MG63 (cell line): ENCODE data around the gene TARP.
"Not testable (repeated sequence)": the region's sequence is repeated elsewhere in the genome, so short reads cannot be mapped to it uniquely, and the experiment has no call there.

Experiments
- DNase-seq: peaks from one replicate; pipeline ENCODE4 v3.0.0-alpha.2; 2020
- H3K27me3 ChIP-seq: fragments of 250-450 bp; sonication (Bioruptor Pico); 2 replicates; pipeline ENCODE4 v1.5.1; 2020; ENCODE audit warnings: mild to moderate bottlenecking, moderate library complexity
- H3K36me3 ChIP-seq: fragments of 250-450 bp; sonication (Bioruptor Pico); 2 replicates; pipeline ENCODE4 v1.5.1; 2020; ENCODE audit warnings: mild to moderate bottlenecking, moderate library complexity
- H3K4me3 ChIP-seq: fragments of 250-450 bp; sonication (Bioruptor Pico); 2 replicates; pipeline ENCODE4 v1.5.1; 2020; ENCODE audit warnings: mild to moderate bottlenecking, moderate library complexity
- H3K9me3 ChIP-seq: fragments of 250-450 bp; sonication (Bioruptor Pico); 2 replicates; pipeline ENCODE4 v1.5.1; 2020; ENCODE audit warnings: mild to moderate bottlenecking, moderate library complexity

Gene TARP

DNA sequence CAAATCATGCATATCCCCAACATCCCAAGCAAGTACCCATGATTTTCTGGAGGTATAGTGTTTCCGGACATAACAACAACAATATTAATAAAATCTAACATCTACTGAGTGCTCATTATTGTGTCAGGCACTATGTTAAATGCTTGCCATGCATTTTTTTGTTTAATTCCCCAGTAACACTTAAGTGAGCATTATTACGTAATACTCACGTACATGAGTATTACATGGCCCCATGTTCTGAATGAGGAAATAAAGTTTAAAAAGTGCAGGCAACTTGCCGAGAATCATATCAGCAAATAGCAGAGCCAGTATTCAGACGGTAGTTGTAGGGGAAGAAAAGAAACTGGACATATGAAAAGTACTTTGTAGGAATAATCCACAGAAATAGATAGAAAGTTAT lies 30.1 kb downstream of the TARP start:
- not testable (repeated sequence) for DNase-seq, H3K4me3 ChIP-seq, H3K9me3 ChIP-seq, H3K27me3 ChIP-seq, H3K36me3 ChIP-seq

DNA sequence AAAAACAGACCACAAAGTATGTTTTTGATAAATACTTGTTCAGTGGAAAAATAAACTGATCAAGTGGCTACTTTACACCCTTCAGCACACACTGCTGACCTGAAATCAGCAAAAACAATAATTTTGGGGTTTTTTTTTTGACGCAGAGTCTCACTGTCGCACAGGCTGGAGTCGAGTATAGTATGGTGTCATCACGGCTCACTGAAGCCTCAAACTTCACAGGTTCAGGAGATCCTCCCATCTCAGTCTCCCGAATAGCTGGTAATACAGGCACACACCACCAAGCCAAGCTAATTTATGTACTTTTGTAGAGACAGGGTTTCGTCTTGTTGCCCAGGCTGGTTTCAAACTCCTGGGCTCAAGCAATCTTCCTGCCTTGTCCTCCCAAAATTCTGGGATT lies 30.6 kb downstream of the TARP start:
- Histone ChIP-seq H3K36me3 (no peaks in the 10 kb centered on the region), H3K9me3 (no peaks in the 10 kb centered on the region), H3K4me3 (no peak overlapping the region), H3K27me3 (no peaks in the 10 kb centered on the region)
- DNase-seq: no peak

DNA sequence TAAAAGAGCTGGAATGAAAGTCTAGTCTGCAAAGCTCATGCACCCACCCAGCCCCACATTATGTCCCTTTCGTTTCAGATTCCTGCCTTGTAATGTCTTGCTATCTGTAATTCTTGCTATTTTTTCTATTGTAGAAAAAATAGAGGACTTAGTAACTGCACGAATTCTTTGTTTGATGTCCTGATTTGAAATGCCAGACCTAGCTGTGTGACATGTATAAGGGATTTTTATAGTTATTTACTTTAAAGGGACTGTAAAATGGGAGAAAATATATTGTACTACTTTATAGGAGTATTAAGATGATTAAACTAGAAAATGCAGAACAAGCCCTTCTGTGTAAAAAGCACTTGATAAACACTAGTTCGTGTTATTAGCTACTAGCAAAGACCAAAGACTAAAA lies 32.4 kb downstream of the TARP start:
- no peaks in the 10 kb centered on the region for H3K36me3 ChIP-seq
- DNase-seq: no peak
- no peaks in the 10 kb centered on the region for H3K9me3 ChIP-seq
- H3K27me3 ChIP-seq: no peaks in the 10 kb centered on the region
- H3K4me3 ChIP-seq: no peak overlapping the region

DNA sequence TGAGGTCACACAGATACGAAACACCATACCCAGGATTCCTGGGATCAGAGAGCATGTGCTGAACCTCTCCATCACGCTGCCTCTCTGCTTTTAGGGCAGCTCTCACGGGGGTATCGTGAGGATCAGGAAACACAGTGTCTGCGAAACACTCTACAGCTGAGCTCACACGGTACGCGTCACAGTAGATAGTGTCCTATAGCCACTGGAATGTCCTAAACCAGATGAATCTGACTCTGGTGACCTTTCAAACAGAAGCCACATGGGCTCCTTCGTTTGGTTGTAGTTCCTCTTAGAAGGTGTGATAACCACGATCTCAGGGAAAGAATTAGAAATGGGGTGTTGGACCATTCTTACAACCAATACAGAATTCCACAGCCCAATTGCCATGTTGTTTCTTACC lies 34.3 kb downstream of the TARP start:
- H3K4me3 ChIP-seq, H3K27me3 ChIP-seq, DNase-seq: not testable (repeated sequence)

DNA sequence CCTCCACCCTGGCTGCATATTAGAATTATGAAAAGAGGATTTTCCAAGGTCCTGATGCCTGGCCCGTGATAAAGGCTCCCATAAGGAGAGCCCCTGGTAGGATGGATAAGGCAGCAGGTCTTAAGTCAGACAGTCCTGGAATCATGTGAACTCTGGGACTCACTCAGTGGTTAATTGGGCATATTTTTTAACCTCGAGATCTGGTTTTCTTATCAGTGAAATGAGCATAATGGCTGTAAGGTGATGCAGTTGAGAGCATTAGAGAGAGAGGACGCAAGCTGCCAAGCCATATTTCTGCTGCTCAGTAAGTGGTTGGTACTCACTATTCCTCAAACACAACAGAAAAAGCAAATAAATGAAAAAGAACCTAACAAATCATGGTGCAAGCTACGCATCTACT lies 37.8 kb downstream of the TARP start:
- H3K27me3 ChIP-seq: no peaks in the 10 kb centered on the region

More for the DNA sequence above, 34.3 kb downstream of the TARP start:
- H3K36me3 ChIP-seq, H3K9me3 ChIP-seq: not testable (repeated sequence)

DNA sequence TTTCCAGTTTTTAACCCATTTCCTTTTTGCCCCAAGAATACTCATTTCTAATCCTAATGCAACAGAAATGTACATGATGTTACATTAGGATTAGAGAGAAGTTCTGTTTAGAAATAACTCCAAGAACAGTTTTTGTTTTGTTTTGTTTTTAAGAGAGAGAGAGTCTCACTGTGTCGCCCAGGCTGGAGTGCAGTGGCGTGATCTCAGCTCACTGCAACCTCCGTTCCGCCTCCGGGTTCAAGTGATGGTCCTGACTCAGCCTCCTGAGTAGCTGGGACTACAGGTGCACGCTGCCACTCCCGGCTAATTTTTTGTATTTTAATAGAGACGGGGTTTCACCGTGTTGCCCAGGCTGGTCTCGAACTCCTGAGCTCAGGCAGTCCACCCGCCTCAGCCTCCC lies 38.7 kb downstream of the TARP start:
- H3K4me3 ChIP-seq, H3K9me3 ChIP-seq, DNase-seq, H3K27me3 ChIP-seq, H3K36me3 ChIP-seq: not testable (repeated sequence)

More for the DNA sequence above, 37.8 kb downstream of the TARP start:
- no peak for DNase-seq
- Histone ChIP-seq H3K4me3 (no peak overlapping the region), H3K36me3 (no peaks in the 10 kb centered on the region; the same call in 1 of the 2 replicates), H3K9me3 (no peaks in the 10 kb centered on the region)

DNA sequence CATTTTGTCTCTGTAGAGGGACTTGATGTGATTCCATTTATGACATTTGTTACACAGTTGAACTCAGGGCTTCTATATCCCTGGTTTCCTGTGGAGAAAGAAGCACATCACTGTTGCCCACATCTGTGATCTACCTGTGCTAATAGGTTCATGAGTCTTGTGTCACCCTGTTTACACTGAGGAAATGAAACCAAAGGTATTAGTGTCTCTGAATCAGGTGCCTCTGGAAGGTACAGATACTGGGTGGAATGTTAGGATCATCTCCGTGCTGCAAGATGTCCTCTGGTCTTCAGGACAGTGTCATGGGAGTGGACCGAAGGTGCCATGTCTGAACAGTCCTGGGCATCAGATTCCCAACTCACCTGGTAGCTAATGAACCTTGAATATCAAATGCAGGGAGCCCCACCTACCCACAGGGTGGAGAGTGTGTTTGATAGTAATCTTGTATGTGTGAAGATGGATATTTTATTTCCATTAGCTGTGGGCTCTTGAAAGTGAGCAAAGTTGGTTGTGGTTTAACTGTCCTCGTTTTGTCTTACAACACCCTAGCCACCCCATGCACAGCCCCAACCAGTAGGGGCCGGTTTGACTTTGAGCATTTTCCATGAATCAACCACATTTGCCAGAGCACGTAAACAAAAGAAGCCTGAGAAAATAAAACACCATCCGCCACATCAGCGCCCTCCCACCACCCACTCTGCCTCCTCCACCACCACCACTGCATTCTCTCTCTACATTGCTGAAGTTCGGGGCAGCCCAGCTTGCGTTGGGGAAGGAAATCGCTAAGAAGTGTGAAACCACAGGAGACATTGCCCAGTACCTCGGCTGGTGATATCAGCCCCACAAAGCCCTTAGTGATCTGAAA lies 40.7 kb downstream of the TARP start:
- H3K9me3 ChIP-seq: no peaks in the 10 kb centered on the region
- H3K27me3 ChIP-seq: no peaks in the 10 kb centered on the region
- H3K4me3 ChIP-seq: no peak overlapping the region
- no peak for DNase-seq
- peaks cover 6% of the 10 kb centered on the region for H3K36me3 ChIP-seq

DNA sequence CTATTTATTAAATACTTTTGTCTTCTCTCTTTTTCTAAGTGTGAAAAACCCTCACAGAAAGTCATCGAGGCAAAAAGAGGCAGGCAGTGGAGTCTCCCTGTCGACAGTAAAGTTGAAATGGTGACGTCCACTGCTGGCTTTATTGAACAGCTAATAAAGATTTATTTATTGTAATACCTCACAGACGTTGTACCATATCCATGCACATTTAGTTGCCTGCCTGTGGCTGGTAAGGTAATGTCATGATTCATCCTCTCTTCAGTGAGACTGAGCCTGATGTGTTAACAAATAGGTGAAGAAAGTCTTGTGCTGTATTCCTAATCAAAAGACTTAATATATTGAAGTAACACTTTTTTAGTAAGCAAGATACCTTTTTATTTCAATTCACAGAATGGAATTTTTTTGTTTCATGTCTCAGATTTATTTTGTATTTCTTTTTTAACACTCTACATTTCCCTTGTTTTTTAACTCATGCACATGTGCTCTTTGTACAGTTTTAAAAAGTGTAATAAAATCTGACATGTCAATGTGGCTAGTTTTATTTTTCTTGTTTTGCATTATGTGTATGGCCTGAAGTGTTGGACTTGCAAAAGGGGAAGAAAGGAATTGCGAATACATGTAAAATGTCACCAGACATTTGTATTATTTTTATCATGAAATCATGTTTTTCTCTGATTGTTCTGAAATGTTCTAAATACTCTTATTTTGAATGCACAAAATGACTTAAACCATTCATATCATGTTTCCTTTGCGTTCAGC lies 43.4 kb downstream of the TARP start:
- peaks cover 6% of the 10 kb centered on the region for H3K36me3 ChIP-seq
- DNase-seq: no peak
- no peaks in the 10 kb centered on the region for H3K9me3 ChIP-seq

DNA sequence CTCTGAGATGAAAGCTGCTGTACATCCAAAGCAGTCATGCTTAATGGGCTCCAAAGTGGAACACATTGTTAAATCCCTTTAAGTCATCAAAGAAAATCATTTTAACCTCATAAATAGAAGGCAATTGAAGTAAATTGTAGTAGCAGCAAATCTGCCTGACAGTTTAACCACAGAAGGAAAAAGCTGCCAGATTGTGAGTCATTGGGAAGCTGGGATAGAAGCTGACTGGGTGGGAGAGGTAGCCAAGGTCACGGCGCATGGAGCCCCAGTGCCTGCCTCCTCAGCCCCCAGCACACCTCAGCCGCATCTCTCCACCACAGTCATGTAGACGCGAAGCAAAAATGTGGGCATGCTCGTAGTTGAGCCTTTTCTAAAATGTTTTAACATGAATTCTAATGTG lies 44.0 kb downstream of the TARP start:
- DNase-seq: peak; percentile 31

More for the DNA sequence above, 43.4 kb downstream of the TARP start:
- H3K27me3 ChIP-seq: no peaks in the 10 kb centered on the region
- no peak overlapping the region for H3K4me3 ChIP-seq

DNA sequence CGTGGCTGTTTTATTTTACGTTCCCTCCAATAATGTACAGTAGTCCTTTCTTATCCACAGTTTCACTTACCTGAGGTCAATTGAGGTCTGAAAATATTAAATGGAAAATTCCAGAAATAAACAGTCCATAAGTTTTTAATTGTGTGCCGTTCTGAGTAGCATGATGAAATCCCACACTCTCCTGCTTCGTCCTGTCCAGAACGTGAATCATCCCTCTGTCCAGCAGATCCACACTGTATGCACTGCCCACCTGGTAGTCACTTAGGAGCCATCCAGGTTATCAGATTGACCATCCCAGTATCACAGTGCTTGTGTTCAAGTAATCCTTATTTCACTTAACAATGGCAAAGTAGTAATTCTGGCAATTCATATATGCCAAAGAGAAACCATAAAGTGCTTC lies 49.0 kb downstream of the TARP start:
- H3K4me3 ChIP-seq: no peak overlapping the region
- H3K9me3 ChIP-seq: no peaks in the 10 kb centered on the region
- no peaks in the 10 kb centered on the region for H3K27me3 ChIP-seq
- no peak for DNase-seq
- peaks cover 28% of the 10 kb centered on the region for H3K36me3 ChIP-seq

More for the DNA sequence above, 44.0 kb downstream of the TARP start:
- Histone ChIP-seq H3K4me3 (no peak overlapping the region), H3K27me3 (no peaks in the 10 kb centered on the region), H3K36me3 (peaks cover 8% of the 10 kb centered on the region), H3K9me3 (no peaks in the 10 kb centered on the region)

DNA sequence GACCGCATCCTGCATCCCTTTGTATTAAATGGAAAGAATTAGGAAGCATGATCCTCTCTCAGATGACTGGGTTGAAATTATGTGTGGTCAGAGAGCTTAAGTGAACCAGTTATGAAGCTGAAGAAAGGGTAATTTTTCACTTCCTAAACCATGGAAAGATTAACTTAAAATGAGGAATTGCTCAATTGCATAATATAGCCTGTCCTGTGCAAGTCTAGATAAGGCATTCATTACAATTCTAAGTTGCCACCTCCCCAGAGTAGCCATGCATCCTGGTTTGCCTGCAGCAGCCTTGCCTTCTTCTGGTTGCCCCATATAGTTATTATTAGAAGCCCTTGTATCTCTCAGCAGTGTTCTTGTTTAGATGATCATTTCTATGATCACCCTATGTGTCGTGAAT lies 50.1 kb downstream of the TARP start:
- no peaks in the 10 kb centered on the region for H3K9me3 ChIP-seq
- H3K27me3 ChIP-seq: no peaks in the 10 kb centered on the region
- peaks cover 24% of the 10 kb centered on the region for H3K36me3 ChIP-seq
- H3K4me3 ChIP-seq: no peak overlapping the region
- no peak for DNase-seq

DNA sequence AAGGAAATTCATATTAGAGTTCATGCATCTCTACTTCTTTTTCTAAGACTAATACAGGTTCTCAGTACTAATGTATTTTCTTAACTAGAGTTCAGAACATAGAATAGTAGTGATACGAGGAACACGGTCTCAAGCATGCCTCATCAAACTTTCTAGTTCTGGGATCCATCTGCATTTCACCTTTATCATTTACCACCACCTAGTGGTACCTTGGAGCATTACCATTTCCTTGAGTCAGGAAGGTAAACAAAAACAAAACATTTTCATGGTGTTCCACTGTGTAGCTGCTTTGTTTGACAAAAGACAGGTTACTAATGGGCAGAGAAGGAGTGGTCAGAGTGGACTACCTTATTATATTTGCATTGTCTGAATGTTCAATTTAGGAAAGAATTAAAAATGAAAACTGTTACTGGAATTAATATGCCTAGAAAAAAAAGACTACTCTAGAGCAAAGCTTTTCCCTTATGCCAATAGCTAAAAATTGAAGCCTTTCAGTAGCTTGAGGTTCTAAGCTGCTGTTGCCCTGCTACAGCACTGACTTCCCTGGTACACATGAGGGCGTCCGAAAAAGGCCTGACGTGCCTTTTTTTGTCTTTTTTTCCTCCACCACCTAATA lies 50.8 kb downstream of the TARP start:
- Histone ChIP-seq H3K27me3 (no peaks in the 10 kb centered on the region), H3K4me3 (no peak overlapping the region), H3K9me3 (no peaks in the 10 kb centered on the region), H3K36me3 (peaks cover 27% of the 10 kb centered on the region)
- DNase-seq: no peak

DNA sequence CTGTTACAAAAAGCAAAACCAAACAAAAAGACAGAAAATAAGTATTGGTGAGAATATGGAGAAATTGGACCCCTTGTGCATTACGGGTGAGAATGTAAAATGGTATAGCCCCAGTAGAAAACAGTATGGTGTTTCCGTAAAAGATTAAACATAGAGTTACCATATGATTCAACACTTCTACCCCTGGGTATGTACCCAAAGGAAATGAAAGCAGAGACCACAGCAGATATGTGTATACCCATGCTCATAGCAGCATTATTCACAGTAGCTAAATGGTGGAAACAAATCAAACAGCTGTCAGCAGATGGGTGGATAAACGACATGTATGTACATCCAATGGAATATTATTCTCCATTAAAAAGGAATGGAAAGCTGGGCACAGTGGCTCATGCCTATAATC lies 53.0 kb downstream of the TARP start:
- H3K27me3 ChIP-seq: no peaks in the 10 kb centered on the region
- H3K36me3 ChIP-seq: peaks cover 36% of the 10 kb centered on the region
- DNase-seq: no peak
- no peaks in the 10 kb centered on the region for H3K9me3 ChIP-seq
- no peak overlapping the region for H3K4me3 ChIP-seq

DNA sequence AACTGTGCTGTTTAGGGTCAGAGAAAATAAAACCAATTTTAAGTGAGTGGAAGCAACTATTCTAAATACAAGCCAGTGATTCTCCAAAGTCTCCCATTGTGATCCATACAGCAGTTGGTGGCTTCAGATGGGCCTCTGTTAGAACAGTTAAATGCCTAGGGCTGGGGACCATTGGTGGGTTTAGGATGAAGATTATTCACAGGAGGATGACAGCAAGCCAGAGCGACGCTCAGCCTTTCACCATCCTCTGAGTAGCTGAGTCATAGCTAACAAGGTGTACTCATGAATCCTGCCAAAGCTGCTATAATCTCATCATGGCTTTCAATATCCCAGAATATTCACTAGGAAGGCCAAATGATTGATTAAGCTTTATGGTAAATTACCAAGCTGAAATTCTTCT lies 55.8 kb downstream of the TARP start:
- Histone ChIP-seq H3K36me3 (peaks cover 35% of the 10 kb centered on the region), H3K27me3 (no peaks in the 10 kb centered on the region), H3K4me3 (no peak overlapping the region), H3K9me3 (no peaks in the 10 kb centered on the region)
- no peak for DNase-seq

DNA sequence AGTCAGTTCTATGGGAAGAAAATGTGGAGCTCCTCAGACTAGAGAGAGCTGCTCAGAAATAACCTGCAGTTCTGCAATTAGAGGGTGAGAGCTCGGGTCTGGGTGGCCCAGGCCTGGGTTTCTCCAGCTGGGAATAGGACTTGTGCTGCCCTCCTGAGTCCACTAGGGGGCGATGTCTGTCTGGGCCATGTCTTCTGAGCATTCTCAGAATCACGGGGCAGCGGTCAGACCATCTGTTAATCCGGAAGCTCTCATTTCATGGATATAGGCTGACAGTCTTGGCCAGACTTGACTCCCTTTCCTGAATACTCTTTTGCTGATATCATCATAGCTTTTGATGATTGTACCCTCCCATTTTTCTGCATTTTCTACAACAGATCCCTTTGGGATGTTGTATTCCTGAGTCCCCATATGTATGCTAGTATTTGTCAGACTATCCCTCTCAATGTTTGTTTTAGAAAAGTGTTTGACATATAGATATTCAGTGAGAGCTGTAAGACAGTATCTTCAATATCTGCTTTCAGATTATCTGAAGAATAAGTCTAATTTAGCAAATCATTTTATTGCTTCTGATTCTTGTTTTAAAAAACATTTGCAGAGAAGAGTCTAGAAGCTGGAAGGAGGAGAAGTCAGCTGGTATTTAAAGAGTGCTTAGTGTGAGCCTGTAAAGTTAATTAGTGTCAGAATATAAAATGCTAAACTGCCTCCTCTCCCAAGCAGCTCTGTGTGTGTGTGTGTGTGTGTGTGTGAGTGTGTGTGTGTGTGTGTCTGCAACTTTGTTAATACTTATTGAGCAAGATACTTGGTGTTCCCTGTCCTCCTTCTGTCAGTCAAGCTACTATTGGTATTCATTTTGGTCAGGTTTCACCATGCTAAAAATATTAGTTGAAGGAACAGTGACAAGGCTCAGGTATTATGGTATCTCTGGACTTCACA lies 57.4 kb downstream of the TARP start:
- no peak overlapping the region for H3K4me3 ChIP-seq
- H3K9me3 ChIP-seq: no peaks in the 10 kb centered on the region
- H3K27me3 ChIP-seq: no peaks in the 10 kb centered on the region
- peaks cover 30% of the 10 kb centered on the region for H3K36me3 ChIP-seq
- peak; percentile 78 for DNase-seq

DNA sequence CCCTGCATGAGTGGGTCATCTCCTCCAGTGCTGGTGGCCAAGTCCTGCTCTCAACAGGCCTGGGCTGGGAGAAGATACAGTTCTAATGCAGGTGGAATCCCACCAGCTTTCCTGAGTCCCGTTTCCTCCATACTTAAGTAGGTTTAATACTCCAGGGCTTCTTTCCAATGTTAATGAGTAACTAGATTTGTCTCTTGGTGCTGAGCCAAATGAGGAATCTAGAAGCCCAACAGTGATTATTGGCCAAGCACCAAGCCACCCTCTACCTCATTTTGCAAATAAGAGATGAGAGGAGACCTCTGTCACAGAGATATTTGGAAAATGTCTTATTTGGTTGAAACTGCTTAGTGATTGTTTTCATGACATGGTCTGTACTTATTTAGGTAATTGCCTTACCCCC lies 58.3 kb downstream of the TARP start:
- H3K4me3 ChIP-seq: no peak overlapping the region
- no peaks in the 10 kb centered on the region for H3K27me3 ChIP-seq
- no peaks in the 10 kb centered on the region for H3K9me3 ChIP-seq
- no peak for DNase-seq
- H3K36me3 ChIP-seq: peaks cover 28% of the 10 kb centered on the region
